RCC 7860 (cell line): Measurements from ENCODE around the gene APBB2.

Experiments
- DNase-seq: peaks from one replicate; pipeline ENCODE4 v3.0.0-alpha.2; 2015; ENCODE audit warnings: low spot score
- FAIRE-seq: peaks from 2 replicates; lab custom pipeline; 2012; peaks lifted over from hg19 to GRCh38; lab: Jason Lieb, UNC

The APBB2 gene

DNA sequence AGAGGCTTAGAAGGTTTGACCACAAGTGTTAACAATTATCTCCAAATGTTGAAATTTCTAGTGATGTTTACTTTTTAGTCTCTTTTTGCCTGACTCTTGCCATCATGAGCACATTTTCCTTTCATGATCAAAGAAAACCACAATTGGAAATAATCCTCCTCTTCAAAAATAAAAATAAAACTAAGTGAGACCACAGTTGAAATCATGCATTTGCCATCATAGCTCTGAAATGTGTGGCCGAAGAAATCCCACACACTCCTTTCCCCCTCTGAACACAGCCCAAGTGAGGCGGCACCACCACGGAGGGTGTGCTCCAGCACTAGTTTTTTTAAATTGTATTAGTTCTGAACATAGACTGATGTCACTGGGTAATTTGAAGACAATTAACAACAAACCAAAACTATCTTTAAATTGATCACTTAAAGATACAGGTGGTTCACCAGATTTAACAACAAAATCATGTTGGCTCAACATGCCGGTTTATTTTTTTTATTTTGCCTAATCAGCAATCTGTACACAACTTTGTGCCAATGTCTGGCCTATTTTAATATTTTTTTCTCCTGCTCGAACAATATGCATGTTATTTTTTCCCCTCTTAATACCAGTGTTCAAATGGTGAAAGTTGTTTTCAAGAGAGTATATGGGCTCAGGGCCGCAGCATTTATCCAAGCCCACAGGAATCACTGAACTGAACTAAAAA lies 17.6 kb downstream of the APBB2 start:
- FAIRE-seq (no peak), DNase-seq (no peak)

DNA sequence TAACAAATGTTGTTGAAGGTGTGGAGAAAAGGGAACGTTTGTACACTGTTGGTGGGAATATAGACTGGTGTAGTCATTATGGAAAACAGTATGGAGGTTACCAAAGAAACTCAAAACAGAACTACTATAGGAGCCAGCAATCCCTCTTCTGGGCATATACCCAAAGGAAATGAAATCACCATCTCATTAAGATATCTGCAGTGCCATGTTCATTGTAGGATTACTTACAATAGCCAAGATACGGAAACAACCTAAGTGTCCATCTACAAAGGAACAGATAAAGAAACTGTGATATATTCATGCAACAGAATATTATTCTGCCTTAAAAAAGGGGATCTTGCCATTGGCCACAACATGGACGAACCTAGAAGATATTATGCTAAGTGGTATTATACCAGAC lies 22.2 kb downstream of the APBB2 start:
- no peak for FAIRE-seq
- no peak for DNase-seq

GRCh38 chr4:41189666-41190065 lies 24.7 kb downstream of the APBB2 start:
- DNase-seq, result no peak
- FAIRE-seq, result no peak

GRCh38 chr4:41189076-41189475 lies 25.3 kb downstream of the APBB2 start:
- FAIRE-seq (no peak), DNase-seq (peak; percentile 44)

DNA sequence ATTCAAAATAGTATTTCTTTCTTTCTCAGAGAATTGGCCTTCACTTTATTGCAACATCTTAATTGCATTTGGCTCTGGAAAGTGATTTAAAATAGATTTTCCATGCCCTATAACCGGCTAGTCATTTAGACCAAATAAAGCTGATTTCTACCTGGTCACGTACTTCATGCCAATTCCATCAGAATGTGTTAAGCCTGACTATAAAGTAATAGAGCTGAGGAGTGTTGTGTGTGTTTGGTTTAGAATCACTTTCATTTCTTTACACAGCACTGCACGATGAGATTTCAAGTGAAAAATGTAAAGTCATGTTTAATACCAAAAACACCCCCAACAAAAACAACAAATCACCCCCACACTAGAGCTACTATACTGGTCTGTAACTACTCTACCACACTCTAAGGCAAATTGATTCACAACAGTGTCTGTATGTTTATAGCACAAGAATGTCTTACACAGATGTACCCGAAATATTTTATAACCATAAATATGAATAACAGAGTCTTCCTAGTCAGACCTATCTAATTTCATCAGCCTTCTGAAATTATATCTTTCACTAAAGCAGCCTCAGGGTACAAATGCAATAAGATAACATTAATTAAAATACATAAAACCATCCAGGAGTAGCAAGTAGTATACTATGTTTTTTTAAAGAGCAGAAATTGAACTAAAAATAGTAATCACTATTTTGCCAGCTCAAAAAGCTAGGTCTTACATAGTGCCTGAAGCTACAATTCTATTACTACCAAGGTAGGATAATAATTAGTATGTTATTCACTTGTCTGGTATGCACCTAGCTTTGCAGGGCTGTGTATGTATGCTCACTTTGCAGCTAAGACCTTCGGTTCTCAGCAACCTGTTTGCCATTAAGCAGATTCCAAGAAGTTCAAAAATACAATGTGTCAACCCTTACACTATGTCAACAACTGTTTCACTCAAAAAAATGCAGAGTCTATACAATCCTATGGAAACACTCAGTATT lies 28.4 kb downstream of the APBB2 start:
- FAIRE-seq, result peak; percentile 77
- peak; percentile 49 for DNase-seq

DNA sequence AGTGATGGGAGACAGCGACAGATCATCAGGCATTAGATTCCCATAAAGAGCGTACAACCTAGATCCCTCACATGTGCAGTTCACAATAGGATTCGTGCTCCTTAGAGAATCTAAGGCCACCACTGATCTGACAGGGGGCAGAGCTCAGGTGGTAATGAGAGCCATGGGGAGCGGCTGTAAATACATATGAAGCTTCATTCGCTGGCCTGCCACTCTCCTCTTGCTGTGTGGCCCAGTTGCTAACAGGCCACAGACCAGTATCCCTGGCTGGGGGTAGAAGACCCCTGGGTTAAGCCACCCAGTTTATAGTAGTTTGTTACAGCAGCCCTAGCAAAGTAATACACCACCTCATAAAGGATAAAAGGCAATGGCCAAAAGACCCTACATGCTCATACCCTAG lies 30.3 kb downstream of the APBB2 start:
- FAIRE-seq (no peak), DNase-seq (no peak)

- DNase-seq (no peak), FAIRE-seq (no peak)
Measured at GRCh38 chr4:41183021-41183553, 31.3 kb downstream of the APBB2 start.

DNA sequence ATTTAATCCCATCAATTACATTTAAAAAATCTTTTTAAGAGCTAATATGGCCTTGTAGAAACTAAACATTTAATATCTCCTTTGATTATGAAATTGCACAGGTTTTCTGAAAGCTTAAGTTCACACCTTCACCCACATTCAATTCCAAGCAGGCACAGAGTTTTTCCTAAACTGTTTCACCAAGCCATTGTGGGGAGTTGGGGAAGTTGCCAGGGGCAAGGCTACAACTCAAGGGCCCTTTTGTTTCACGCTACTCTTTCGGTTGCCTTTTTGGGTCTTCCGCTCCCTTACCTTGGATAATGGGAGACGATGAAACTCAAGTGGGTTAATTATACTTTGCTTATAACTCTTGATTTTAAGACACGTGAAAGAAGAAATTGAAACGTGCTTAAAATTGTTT lies 33.3 kb downstream of the APBB2 start:
- DNase-seq (no peak), FAIRE-seq (no peak)

DNA sequence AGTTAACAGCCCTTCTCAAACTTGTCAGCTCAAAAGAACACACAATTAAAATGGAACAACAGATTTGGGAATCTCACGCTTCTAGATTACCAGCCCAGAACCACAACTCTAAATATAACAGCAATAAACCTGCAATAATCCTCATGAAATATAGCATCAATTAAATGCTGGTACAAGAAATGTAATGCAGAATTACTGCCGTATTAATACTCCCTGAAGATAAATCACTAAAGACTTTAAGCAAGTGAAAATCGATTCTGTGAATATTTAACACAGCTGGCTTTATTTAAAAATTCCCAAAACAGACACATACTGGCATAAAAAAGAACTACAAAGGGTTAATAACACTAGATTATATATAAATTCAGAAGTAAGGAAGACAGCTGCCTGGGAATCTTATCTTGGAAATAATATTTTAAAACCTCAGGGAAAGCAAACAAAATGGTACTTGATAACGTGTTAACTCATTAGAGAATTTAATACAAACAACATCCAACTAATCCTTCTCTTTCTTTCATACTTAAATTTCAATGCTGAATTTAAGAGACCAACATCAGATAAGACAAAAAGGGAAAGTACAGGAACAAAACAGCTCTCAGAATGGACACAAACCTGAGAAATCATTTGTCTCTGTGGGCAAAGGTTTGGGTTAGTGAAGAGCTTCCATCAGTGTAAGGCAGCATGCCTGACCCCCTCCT lies 34.7 kb downstream of the APBB2 start:
- DNase-seq (no peak), FAIRE-seq (peak; percentile 57)

DNA sequence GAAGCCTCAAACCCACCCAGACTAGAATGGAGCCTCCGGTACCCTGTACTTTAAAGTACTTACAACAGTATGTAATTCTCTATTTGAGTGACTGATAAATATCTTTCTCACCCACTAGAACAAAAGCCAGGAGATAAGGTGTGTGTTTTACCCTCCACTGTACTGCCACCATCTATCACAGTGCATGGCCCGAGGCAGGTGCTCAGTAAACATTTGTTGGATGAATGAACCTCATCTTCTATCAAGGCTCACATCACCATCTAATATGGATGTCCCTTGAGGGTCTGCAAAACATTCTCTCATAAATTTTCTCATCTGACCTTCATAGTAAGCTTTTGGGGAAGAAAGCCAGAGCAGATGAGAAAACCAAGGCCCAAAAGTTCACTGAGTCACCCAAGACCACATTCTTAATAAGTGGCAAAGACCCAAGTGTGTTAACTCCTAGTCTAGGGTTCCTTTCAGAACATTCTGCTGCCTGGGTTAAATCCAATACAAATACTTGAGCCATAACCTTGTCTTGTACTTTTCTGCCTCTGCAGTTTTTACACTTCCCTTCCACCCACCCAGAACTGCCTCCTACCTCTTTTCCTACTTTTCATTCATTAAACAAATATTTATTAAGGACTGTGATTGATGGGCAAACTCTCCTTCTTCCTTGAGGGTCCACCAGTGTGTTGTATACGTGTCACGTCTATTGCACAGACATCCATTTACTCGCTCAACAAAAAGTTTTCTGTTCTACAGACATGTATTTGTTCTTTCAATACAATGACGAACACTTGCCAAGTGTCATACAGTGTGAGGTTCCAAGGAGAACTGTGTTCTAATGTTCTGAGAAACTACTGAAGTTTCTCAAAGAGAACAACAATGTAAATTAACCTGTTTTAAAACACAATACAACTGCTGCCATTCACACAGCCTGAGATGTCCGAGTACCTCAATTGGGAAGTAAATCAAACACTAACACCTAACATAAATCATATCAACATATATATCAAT lies 35.7 kb downstream of the APBB2 start:
- peak; percentile 47 for DNase-seq
- FAIRE-seq, result peak; percentile 93

- FAIRE-seq (peak; percentile 96), DNase-seq (peak; percentile 83)
Measured at GRCh38 chr4:41177016-41177415, 37.3 kb downstream of the APBB2 start.

DNA sequence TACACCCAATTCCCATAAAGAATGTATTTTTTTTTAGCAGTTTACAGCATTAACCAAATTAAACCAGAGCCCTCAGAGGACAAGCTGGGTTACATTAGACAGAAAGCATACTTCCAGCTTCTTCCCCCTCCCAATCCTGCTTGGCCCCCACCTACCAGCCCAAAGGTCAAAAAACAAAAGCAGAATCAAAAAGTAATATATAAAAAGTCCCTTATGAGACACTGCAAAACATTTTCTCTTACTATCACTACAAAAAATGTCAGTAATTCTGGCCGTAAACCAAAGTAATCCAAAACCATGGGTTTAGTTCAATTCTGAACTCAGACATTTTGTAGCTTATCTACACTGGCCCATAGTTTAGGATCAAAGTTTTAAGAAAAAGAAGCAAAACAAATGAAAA lies 38.0 kb downstream of the APBB2 start:
- DNase-seq (peak; percentile 20), FAIRE-seq (no peak)

DNA sequence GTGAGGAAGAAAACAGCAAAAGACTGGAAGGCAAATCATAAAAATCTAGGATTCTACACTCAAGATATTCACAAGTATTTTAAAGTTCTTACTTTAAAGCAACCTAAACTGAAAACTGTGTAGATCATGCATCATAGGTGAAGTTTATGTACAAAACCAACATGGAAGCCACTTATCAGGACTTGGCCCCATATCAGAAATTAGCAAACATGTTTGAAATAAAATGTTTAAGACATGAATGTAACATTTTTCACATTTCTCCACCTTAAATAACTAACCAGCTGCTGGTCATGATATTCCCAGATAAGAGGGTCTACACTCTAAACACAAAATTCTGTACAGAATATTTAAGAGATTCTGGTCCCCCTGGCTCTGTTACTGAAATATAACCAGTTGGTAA lies 38.5 kb downstream of the APBB2 start:
- FAIRE-seq (no peak), DNase-seq (no peak)

DNA sequence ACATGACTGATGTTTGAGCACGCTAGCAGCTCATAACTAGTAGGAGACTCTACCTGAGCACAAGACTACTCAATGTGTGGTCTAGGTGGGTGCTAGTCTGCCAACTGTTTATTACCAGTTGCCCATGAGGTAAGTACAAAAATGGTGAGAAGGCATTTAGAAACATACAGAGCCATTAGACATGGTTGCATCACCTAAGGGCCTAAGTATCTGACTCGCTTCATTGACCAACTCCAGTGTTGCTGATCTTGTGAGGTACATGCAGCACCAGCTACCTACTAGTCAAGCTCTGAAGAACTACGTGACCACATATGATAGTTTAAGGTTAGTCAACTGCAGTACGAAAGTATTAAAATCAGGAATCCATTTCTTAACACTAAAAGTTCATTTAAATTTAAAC lies 39.9 kb downstream of the APBB2 start:
- peak; percentile 56 for FAIRE-seq
- peak; percentile 50 for DNase-seq

- FAIRE-seq (no peak), DNase-seq (no peak)
Measured at GRCh38 chr4:41172786-41173185, 41.6 kb downstream of the APBB2 start.

DNA sequence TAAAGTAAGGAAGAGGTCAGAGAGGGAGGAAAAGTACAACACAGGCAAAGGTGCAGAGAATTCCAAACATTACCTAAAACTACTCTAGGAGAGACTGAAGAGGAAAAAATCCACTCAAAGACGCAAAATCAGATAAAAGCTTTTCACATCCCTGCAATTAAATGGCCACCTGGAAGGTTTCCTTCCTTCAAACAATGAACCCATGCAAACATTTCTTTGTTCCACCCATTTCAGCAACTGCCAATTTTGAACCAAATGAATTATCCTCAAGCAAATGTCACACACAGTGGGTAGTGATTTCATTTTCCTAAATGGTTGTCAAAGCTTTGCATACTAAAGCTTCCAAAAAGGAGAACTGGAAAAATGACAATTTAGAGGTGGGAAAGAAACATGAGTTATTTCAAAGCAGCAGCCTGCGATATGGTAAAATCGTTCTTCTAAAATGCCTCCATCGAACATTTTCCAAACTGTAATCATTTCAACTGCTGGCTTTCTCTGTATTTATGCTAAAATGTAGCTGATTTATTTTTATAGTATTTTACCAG lies 45.0 kb downstream of the APBB2 start:
- DNase-seq, result no peak

DNA sequence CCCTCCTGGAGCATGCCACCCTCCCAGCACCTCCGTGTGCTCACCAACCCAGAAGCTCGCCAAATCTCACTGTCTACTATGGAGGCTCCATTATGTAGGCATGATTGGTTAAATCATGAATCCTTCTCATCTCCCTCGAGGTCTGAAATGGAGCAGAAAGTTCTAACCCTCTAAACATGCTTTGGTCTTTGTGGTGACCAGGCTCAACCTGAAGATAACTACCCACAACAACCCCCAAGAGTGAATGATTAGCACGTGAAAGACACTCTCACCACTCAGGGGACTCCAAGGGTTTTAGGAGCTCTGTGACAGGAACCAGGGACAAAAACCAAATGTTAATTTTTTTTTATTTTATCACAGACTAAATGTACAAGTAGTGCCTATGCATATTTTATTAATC lies 47.2 kb downstream of the APBB2 start:
- DNase-seq (no peak), FAIRE-seq (no peak)

More for the DNA sequence above, 45.0 kb downstream of the APBB2 start:
- FAIRE-seq, result no peak

GRCh38 chr4:41164405-41164804 lies 49.9 kb downstream of the APBB2 start:
- FAIRE-seq, result no peak

DNA sequence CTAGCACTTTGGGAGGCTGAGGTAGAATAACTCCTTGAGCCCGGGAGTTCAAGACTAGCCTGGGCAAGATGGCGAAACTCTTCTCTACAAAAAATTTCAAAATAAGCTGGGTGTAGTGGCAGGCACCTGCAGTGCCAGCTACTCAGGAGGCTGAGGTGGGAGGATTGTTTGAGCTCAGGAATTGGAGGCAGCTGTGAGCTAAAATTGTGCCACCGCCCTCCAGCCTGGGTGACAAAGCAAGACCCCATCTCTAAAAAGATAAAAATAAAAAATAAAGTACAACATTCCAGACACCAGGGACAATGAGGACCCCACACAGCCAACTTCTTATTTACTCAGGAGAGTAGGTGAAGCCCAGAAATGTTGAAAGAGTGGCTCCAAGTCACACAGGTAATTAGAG lies 53.0 kb downstream of the APBB2 start:
- FAIRE-seq, result no peak
- DNase-seq, result no peak

More at GRCh38 chr4:41164405-41164804, 49.9 kb downstream of the APBB2 start:
- DNase-seq, result no peak

DNA sequence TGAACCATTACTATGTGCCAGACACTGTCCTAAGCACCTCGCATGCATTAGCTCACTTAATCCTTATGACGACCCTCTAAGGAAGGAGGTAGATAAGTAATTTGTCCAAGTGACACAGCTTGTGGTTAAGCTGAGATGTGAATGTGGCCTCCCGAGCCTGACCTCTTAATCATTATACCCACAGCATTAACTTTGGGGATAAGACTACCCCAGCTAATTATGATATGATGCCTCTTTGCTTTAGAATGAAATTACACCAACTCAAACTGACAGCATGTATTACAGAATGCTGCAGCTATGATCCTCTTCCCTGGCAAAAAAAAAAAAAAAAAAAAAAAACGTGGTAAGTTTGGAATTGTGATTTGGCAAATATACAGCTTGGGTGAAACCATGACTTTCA lies 53.5 kb downstream of the APBB2 start:
- FAIRE-seq, result peak; percentile 95
- DNase-seq, result peak; percentile 91
